ENCODE data around the gene RASA3.

DNA sequence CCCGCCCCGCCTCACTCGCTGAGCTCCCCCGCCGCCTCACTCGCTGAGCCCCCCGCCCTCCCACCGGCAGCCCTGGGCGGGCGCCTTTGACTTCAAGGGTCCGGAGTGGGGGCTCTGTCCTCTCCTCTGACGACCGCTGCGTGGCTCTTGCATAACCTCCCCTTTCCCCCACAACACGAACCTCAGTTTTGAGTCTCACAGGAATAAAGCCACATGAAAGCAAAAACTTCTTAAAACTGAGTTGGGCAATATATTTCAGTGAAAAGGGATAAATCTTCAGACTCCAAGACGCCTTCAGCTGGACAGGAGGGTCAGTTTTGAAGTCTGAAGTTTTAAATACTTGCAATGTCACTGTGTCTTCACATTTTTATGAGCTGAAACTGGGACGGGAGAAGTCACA is 87.9 kb downstream of the RASA3 start:
- no peak for TF ChIP-seq CHD4 (IDR thresholded peaks at IDR 0.05)
- TF ChIP-seq FOXM1 (IDR thresholded peaks at IDR 0.05; ENCODE audit: low read depth, low read length) = no peak
- TF ChIP-seq ATF7 (IDR thresholded peaks at IDR 0.05; ENCODE audit: low read depth) = no peak
- TF ChIP-seq TCF3 (IDR thresholded peaks at IDR 0.05; ENCODE audit: borderline replicate concordance, insufficient read depth, low read depth, low read length) = no peak
- TF ChIP-seq, protein P1, sequence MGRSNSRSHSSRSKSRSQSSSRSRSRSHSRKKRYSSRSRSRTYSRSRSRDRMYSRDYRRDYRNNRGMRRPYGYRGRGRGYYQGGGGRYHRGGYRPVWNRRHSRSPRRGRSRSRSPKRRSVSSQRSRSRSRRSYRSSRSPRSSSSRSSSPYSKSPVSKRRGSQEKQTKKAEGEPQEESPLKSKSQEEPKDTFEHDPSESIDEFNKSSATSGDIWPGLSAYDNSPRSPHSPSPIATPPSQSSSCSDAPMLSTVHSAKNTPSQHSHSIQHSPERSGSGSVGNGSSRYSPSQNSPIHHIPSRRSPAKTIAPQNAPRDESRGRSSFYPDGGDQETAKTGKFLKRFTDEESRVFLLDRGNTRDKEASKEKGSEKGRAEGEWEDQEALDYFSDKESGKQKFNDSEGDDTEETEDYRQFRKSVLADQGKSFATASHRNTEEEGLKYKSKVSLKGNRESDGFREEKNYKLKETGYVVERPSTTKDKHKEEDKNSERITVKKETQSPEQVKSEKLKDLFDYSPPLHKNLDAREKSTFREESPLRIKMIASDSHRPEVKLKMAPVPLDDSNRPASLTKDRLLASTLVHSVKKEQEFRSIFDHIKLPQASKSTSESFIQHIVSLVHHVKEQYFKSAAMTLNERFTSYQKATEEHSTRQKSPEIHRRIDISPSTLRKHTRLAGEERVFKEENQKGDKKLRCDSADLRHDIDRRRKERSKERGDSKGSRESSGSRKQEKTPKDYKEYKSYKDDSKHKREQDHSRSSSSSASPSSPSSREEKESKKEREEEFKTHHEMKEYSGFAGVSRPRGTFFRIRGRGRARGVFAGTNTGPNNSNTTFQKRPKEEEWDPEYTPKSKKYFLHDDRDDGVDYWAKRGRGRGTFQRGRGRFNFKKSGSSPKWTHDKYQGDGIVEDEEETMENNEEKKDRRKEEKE (IDR thresholded peaks at IDR 0.05) = no peak
- no peak for TF ChIP-seq SUZ12 (IDR thresholded peaks at IDR 0.05; ENCODE audit: unreplicated experiment)
- TF ChIP-seq POLR2A (IDR thresholded peaks at IDR 0.05; ENCODE audit: low read depth, low read length) = no peak
- TF ChIP-seq, protein P2, sequence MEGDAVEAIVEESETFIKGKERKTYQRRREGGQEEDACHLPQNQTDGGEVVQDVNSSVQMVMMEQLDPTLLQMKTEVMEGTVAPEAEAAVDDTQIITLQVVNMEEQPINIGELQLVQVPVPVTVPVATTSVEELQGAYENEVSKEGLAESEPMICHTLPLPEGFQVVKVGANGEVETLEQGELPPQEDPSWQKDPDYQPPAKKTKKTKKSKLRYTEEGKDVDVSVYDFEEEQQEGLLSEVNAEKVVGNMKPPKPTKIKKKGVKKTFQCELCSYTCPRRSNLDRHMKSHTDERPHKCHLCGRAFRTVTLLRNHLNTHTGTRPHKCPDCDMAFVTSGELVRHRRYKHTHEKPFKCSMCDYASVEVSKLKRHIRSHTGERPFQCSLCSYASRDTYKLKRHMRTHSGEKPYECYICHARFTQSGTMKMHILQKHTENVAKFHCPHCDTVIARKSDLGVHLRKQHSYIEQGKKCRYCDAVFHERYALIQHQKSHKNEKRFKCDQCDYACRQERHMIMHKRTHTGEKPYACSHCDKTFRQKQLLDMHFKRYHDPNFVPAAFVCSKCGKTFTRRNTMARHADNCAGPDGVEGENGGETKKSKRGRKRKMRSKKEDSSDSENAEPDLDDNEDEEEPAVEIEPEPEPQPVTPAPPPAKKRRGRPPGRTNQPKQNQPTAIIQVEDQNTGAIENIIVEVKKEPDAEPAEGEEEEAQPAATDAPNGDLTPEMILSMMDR (IDR thresholded peaks at IDR 0.05 in 2 of 3, conservative IDR thresholded peaks at IDR 0.05 in 1 of 3; ENCODE audit: control insufficient read depth in 2 of 3, extremely low read depth in 1 of 3, insufficient read depth in 1 of 3, low read depth in 3 of 3, low read length in 3 of 3) = no peak
- no peak for TF ChIP-seq NBN (IDR thresholded peaks at IDR 0.05)
- TF ChIP-seq HDAC2 (IDR thresholded peaks at IDR 0.05) = no peak

Data from GM12878 (cell line).